Germinal center (tissue), 1 donor: ENCODE measurements around the gene LAMA4.
A peak's percentile ranks its signal among the peaks of the same experiment; 100 is the strongest.

Source experiments
- DNase-seq: peaks from one replicate; pipeline ENCODE4 v3.0.0; 2012; ENCODE audit warnings: mixed read lengths, low spot score

Gene LAMA4

DNA sequence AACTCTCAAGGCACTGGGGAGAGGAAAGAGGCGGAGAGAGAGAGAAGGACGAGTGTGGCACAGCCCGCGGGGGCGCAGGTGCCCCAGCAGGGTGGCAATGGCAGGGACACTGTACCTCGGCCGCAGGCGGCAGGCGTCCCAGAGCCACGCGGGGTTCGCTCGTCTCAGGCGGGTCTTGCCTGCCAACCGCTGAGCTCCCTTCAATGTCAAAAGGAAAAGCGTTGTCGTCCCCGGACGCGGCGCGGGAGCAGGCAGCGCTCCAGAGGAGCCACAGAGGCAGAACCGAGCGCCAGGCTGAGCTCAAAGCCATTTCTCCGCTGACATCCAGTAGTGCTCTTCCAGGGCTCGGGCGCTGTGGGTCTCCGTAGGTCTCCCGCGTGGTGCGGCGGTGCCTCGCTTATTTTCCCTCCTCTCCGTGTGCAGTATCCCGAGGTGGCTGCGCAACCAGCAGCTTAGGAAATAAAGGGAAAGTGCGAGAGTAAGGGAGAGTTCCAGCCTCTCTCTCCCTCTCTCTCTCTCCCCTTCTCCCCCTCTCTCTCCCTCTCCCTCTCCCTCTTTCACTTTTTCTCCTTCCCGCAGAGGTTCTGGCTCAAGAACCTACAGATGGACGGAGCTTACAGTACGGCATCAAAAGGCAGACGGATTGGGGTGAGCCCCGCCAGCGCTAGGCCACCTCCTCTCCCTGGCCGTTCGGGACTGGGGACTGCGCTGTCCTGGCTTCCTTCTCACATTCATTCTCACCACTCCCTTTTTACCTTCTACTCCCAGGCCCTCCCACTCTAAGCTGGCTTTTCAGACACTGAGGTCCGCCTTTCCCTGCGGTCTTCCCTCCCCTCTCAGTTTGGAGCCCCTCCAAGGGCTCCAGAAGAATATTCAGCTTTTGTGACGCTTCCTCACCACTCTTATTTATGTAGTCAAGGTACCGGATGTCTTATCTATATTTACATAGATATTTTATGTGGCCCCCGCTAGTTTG is at the start of gene LAMA4:
Gene LAMA4, minus strand, starts transcription at position 727 of the 976 bp plus-strand sequence. Its CDS starts 417 bp downstream, at position 310.
- no peak for DNase-seq

- DNase-seq, result no peak
Observed at GRCh38 chr6:112302142-112302705, 47.9 kb upstream of the LAMA4 start.

- no peak for DNase-seq
Observed at GRCh38 chr6:112300896-112301295, 46.5 kb upstream of the LAMA4 start.

- DNase-seq, result no peak
Observed at GRCh38 chr6:112298816-112299281, 44.5 kb upstream of the LAMA4 start.

- DNase-seq, result no peak
Observed at GRCh38 chr6:112298021-112298745, 43.8 kb upstream of the LAMA4 start.

DNA sequence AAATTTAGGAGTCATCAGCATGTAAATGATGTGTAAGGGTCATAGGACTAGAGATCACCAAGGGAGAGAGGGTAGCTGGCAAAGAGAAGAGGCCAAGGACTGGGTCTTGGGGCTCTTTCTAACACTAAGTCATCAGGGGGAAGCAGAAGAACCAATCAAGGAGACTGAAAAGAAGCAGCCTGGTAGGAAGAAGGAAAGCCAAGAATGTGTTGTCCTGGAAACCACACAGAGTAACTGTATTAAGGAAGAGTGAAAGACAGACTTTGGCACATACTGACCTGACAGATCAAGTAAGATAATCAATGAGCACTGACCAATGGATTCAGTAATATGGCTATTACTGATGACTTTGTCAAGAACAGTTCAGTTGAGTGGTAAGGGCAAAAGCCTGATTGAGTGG is 42.3 kb upstream of the LAMA4 start:
- DNase-seq, result no peak

GRCh38 chr6:112296122-112296521 is 41.8 kb upstream of the LAMA4 start:
- peak; percentile 13 for DNase-seq

DNA sequence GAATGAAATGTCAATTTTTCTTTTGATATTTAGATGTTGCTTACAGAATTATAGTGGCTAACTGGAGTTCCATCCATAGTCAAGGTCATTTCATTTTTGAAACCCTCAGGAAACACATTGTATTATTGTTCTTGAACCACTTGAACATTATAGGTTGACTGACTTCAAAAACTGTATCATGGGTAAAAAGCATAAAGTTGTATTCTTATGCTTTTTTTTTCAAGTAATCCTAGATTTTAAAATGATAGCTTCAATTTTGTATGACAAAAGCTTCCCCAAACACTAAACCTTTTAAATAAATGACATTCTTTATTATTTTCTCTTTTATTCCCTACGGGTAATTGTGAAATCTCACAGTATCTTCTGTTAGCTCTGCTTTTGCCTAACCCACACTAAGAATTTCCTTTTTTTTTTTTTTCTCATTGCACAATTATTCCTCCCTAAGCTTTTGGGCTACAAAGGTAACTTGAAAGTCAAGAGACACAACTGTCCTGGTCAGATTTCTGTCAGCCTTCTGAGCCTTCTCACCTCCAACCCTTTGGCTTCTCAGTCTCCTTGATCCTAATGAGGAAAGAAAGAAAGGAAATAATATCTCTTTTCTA is 36.9 kb upstream of the LAMA4 start:
- DNase-seq, result no peak

DNA sequence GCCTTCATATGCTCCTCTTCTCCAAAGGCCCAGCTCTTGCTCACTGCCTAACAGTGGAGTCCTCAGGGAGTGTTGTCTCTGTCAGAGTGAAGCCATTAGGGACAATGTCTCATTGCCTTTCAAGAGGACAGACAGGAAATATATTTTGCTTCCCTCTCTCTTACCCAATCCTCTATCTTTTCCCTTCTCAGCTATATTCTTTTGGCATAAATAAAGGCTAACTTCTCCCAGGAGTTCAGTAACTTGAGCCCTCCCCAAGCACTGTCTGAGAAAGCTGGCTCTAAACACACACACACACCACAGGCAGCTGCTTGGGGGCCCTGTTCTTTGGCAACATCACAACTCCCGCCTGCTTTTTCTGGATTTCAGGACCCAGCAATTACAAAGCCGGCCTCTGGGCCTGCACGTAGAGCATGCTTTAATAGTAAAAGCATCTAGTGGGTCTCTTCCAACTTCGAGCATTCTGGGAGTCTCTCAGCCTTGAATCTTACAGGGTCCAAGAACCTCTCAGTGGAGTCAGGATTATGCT is 34.7 kb upstream of the LAMA4 start:
- no peak for DNase-seq

GRCh38 chr6:112288475-112288874 is 34.1 kb upstream of the LAMA4 start:
- no peak for DNase-seq

- no peak for DNase-seq
Observed at GRCh38 chr6:112287577-112288225, 33.3 kb upstream of the LAMA4 start.

DNA sequence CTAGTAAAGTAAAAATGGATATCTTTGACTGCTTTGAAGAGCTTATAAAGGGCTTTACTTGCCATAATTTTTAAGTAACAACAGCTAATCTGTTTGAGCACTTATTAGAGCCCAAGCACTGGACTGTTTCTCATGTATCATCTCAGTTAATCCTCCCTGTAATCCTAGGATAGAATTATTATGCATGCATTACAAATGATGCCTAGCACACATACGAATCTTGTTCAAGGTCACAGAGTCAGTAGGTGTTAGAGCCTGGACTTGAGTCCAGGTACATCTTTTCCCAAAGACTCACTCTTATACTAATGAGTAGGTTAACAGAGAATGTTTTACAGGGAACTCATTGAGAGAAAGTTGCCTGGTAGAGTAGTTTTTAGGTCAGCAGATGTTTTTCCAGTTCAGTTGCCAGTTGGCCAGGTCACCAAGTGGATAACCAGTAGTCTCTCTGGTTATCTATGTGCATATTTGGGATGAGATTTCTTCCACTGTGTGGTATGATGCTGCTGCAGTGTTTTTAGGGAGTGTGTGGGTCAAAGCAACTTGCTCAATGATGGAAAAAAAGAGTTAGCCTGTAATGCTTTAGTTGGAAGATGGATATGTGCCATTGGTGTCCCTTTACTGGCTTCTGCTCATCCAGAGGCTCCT is 32.3 kb upstream of the LAMA4 start:
- no peak for DNase-seq

- DNase-seq, result no peak
Observed at GRCh38 chr6:112286010-112286409, 31.6 kb upstream of the LAMA4 start.

- no peak for DNase-seq
Observed at GRCh38 chr6:112284603-112285002, 30.2 kb upstream of the LAMA4 start.

DNA sequence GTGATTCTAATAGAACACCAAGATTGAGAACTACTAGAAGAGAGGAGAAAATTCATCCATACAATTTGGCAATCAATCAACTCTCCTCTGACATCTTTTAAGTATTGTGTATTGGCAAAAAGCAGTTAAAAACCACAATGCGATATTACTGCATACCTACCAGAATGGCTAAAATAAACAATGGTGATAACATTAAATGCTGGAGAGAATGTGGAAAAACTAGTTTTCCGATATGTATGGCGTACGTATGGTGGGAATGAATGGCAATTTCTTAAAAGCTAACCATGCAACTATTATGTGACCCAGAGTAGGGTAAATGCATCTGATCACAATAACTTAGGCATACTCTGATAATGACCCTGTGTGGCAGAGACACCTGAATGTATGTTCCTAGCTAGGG is 29.3 kb upstream of the LAMA4 start:
- no peak for DNase-seq

GRCh38 chr6:112281821-112282615 is 27.7 kb upstream of the LAMA4 start:
- no peak for DNase-seq

DNA sequence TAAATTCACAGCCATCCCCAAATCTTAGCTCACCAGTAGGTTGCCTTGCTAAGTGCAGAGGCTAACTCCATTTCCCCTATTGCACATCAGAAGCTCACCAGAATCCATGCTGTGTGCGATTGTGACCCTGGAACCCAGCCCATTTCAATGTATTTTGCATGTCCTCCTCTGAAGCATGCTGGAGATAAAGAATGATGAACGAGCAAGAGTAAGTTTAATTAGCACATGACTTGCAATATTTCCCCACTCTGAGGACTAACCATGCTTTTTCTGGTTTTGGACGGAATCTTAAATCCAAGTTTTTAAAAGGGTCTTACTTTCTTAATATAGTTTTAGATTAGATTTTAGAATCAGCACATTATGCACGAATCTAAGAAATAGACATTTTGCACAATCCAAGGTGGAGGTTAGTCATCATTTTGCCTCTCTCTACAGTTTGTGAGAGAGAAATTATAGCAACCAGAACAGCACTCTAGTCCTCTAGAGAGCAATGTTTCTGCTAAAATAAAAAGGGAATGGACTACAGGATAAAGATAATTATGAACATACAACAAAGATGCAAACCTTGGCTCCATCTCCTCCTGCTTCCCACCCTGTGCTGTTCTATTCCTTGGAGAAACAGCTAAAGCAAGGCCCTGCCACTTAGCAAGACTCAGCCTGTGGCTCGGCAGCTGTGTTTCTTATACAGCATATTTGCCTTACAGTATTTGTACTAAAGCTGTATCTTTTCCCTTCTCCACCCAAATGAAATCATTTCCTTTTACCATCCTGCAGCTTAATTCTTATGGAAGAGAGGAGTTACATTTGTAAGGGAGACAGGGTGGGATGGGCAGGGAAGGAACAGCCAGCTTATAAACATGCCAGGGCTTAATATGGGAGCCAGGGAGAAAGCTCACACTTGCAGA is 24.9 kb upstream of the LAMA4 start:
- no peak for DNase-seq

DNA sequence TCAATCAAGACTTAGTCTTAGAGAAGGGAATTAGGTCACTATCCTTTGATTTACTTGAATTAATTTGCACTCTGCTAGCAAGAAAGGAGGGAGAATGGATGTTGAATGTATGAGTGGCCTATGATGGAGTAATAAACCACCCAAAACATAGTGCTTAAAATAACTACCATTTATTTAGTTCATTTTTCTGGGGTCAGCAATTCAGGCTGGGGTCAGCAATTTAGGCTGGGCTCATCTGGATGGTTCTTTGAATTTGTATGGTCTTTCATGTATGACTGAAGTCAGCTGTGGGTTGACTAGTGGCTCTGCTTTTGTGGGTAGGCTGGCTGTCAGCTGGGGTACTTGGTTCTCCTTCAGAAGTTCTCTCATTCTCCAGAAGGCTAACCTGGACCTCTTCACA is 21.0 kb upstream of the LAMA4 start:
- DNase-seq, result no peak

DNA sequence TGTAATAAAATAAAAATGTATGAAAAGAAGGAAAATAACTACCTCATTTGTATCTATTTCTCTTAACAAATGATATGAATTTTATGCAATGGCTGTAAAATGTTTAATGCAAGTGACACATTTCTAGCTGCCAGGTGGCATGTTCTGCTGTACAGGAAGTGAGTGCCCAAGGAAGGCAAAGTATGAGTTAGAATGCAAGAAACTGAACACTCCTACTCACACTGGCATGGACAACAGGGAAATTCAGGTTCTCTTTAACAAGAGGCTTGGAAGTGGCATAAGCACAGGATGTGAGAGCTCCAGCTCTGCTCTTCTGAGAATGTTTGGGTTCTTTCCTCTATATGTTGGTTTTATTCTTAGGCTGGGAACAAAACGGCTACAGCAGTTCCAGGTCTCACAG is 20.4 kb upstream of the LAMA4 start:
- DNase-seq, result no peak
